HG02938 (cell line): ENCODE results near the gene ITPKB.
A peak's percentile ranks its signal among the peaks of the same experiment; 100 is the strongest.
"Not testable (repeated sequence)": the region's sequence is repeated elsewhere in the genome, so short reads cannot be mapped to it uniquely, and the experiment has no call there.

Experiments used
- ATAC-seq: cut with Tn5 transposase; IDR thresholded peaks from one replicate; pipeline ENCODE4 v1.9.1; 2021; ENCODE audit warnings: mild to moderate bottlenecking, moderate library complexity; ENCODE audit not compliant: unreplicated experiment

The ITPKB gene

DNA sequence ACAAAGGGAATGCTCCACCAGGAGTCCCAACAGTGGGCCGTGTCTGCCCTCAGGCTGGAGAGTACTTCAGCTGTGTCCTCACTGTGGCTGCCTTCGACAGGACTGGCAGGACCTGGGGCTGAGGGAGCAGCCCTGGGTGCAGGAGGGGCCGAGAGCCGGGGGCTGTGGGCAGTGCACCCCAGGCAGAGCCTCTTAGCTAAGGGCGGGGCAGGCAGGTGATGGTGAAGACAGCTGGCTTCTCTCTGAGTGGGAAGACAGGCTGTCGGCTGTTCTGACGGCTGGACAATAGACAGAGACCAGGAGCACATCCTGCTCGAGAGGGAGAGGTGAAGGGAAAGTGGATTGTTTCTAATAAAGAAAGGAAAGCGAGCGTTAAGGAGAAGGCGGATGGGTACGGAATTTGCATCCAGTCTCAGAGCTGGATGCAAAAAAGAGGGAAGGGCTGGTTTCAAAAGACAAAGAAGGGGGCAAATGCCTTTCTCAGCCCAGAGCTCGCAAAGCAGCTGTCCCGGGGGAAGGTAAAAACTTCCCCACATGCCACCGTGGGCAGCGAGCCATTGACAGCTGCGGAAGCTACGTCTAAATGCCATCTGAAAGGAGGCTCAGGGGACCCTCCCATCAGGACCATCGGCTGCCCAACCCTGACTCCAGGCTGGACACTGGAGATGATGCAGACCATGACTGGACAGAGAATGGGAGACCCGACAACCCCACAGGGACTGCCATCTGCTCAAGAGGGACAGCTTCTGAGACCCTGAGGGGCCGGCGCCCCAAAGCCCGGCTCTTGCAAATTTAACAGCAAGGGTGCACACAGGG lies 98.6 kb downstream of the ITPKB start:
- no peak for ATAC-seq

- no peak for ATAC-seq
Measured at GRCh38 chr1:226639631-226640061, 99.4 kb downstream of the ITPKB start.

GRCh38 chr1:226639206-226639605 lies 99.9 kb downstream of the ITPKB start:
- ATAC-seq: not testable (repeated sequence)

DNA sequence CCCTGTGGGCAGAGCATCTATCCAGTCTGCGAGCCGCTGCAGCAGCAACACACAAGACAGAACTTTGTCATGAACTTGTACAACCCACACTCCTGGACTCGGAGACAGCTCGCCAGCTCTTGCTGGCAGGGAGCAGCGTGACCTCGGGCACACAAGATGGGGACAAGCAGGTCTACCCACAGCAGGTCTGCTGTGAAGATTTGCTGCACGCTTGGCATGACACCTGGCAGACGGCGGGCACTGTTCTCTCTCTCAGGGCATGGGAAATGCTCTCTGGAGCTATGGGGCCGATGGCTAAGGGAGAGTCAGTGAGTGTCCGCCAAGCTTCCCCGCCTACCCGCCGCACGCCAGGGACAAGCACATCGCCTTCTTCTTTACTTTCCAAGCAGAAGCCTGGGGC lies 100.5 kb downstream of the ITPKB start:
- no peak for ATAC-seq

GRCh38 chr1:226638001-226638601 lies 101.0 kb downstream of the ITPKB start:
- no peak for ATAC-seq

GRCh38 chr1:226637147-226637935 lies 101.7 kb downstream of the ITPKB start:
- no peak for ATAC-seq

GRCh38 chr1:226636847-226637096 lies 102.3 kb downstream of the ITPKB start:
- no peak for ATAC-seq

DNA sequence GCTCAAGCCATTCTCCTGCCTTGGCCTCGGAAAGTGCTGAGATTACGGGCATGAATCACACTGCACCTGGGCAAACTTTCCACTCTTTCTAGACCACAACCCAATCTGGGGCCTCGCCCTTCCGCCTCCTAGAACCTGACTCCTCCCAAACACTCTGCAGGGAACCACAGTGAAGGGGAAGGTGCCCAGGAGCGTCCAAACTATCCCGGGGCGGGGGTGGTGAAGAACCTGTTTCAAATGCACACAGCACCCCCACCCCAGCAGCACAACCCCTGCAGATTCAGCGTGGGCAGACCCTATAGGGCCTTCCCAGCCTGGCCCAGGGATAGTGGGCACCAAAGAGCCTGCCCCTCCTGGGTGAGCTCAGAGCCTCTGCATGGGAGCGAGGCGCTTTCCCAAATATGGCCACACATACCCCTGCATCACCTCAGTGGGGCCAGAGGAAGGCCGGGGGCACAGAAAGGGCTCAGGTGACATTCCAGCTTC lies 103.6 kb downstream of the ITPKB start:
- no peak for ATAC-seq

DNA sequence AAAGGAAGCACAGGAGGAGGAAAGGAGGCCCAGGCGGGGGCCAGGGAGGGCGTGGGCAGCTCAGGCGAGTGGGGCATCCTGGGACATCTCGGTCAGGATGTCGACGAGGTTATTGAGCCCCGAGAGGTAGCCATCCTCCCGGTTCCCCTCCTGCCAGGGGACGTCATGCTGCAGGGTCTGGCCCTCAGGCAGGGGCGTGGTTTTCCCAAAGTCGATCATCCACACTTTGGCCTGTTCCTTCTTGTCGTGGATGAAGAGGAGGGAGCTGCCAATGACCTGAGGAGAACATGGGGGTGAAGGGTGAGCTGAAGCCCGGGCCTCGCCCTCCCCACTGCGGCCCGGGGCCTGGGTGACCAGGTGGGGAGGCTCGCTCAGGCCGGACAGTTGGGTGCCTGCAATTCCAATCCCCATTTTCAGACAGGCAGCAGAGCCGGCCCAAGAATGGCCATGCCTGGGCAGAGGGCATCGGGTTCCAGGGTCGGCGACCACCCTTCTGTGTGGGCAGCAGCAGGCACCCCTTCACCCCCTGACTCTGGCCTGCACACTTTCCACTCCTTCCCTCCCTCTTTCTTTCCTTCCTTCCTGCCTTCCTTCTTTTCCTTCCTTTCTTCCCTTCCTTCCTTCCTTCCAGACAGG lies 104.4 kb downstream of the ITPKB start:
- no peak for ATAC-seq

- ATAC-seq: peak; percentile 75
Measured at GRCh38 chr1:226634166-226634588, 104.9 kb downstream of the ITPKB start.

GRCh38 chr1:226633541-226634165 lies 105.4 kb downstream of the ITPKB start:
- ATAC-seq: peak; percentile 18

GRCh38 chr1:226632922-226633351 lies 106.1 kb downstream of the ITPKB start:
- ATAC-seq: no peak

- no peak for ATAC-seq
Measured at GRCh38 chr1:226632169-226632879, 106.8 kb downstream of the ITPKB start.

GRCh38 chr1:226631229-226632000 lies 107.7 kb downstream of the ITPKB start:
- ATAC-seq: no peak

DNA sequence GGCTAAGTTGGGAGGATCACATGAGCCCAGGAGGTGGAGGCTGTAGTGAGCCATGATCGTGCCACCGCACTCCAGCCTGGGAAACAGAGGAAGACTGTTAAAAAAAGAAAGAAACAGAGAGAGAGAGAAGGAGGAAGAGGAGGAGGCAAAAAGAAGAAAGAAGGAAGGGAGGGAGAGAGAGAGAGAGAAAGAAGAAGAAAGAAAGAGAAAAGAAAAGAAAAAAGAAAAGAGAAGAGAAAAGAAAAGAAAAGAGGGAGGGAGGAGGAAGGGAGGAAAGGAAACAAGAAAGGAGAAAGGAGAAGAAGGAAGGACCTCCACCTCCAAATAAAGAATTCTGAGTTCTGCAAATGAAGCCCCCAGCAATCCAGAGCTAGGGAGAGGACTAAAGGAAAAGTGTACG lies 108.5 kb downstream of the ITPKB start:
- ATAC-seq: no peak

DNA sequence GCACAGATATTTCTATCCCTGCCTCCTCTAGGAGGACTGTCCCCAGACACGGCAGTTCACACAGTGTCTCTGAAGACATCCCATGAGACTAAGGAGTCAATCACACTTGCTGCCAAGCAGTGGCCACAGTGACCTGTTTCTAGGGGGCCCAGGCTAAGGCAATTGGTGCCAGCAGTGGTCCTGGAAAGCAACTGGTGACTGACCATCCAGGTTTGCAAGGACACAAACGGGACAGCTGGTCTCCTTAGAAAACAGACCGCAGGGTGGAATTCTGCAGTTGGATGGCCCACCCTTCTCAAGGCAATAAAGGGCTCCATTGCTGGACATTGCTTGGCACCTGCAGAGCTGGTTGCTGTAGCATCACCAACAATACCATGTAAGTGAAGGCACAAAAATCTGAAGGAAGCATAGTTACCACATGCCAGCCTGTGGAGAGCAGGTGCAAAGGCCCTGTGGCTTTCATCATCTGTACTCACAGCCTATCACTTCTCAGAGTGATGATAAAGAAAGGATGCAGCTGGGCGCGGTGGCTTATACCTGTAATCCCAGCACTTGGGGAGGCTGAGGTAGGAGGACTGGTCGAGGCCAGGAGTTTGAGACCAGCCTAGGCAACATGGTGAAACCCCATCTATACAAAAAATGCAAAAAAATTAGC lies 109.1 kb downstream of the ITPKB start:
- ATAC-seq: no peak

- ATAC-seq: no peak
Measured at GRCh38 chr1:226629210-226629895, 109.7 kb downstream of the ITPKB start.

DNA sequence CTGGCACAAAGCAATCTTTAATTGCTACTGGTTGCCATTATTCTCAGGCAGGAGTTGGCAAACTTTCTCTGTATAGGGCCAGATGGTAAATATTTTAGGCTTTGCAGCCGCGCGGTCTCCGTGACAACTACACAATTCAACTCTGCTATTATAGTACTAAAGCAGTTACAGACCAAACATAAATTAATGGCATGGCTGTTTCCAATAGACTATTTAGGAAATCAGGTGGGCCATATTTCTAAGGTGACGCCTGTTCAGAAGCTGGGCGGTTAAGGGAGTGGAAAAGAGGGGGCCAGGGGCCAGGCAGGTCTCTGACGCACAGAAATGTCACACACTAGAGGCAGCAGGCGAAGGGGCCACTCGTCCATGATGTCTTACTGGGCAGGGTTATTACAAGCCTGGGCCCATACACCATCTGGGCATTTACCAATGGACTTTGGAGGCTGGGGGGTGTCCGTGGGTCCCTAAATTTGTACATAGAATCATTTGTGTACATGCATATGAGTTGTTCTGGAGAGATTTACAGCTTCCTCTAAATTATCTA lies 110.4 kb downstream of the ITPKB start:
- no peak for ATAC-seq
